Measurements from ENCODE around the gene SYNGR4.

DNA sequence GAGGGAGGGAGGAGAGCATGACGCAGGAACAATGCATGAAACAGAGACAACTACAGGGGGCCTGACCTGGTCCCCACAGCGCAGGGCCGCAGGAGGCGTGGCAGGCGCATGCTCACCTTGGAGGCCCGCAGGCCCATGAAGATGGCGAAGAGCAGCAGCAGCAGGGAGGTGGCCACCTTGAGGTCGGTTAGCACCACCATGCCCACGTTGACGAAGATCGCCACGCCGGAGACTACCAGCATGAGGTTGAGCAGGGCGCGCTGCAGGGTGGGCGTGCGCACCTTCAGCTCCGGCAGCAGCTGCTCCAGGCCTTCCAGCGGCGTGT is 21.8 kb upstream of the SYNGR4 start:
- no peak for TF ChIP-seq POLR2AphosphoS5 (IDR thresholded peaks at IDR 0.05; ENCODE audit: low read depth, low read length)
- no peak for TF ChIP-seq POLR2A (IDR thresholded peaks at IDR 0.05; ENCODE audit: low read depth, low read length)

All from GM12891 (cell line).